Naive B cell (primary cell): ENCODE measurements around the gene NAA10. TPM values are rescaled to one million over a fixed set of nuclear protein-coding genes. Genes with fewer than 3 reads are reported as not detected.
A peak's percentile ranks its signal among the peaks of the same experiment; 100 is the strongest.

ENCODE experiments used
- ATAC-seq, 2 donors: fragments of 150-1000 bp; cut with Tn5 transposase; 2 replicates each; pipeline ENCODE4 v1.10.0; 2021; ENCODE audit warnings: low read depth in 2 of 2, mild to moderate bottlenecking in 2 of 2, moderate library complexity in 2 of 2
- DNase-seq: peaks from one replicate; pipeline ENCODE4 v3.0.0; 2022
- H3K27ac Mint-ChIP-seq, 6 donors: one replicate each; pipeline ENCODE4 v1.8.0; 2020 to 2022; ENCODE audit warnings: mild to moderate bottlenecking in 6 of 6, mixed read lengths in 6 of 6, moderate library complexity in 5 of 6, inconsistent platforms in 2 of 6
- H3K27me3 Mint-ChIP-seq, 3 donors: one replicate each; pipeline ENCODE4 v1.8.0; 2021 to 2022; ENCODE audit warnings: mixed read lengths in 3 of 3, mild to moderate bottlenecking in 1 of 3
- H3K36me3 Mint-ChIP-seq, 2 donors: one replicate each; pipeline ENCODE4 v1.8.0; 2020 to 2022; ENCODE audit warnings: mixed read lengths in 2 of 2, inconsistent platforms in 1 of 2, mild to moderate bottlenecking in 1 of 2
- H3K4me1 Mint-ChIP-seq, 3 donors: one replicate each; pipeline ENCODE4 v1.8.0; 2020 to 2022; ENCODE audit warnings: mixed read lengths in 3 of 3, inconsistent platforms in 1 of 3, mild to moderate bottlenecking in 1 of 3, moderate library complexity in 1 of 3
- H3K4me3 Mint-ChIP-seq, 8 donors: one replicate each; pipeline ENCODE4 v1.8.0; 2020 to 2022; ENCODE audit warnings: mild to moderate bottlenecking in 8 of 8, mixed read lengths in 8 of 8, moderate library complexity in 8 of 8, inconsistent platforms in 2 of 8
- H3K9me3 Mint-ChIP-seq, 7 donors: one replicate each; pipeline ENCODE4 v1.8.0; 2020 to 2022; ENCODE audit warnings: mixed read lengths in 7 of 7, mild to moderate bottlenecking in 5 of 7, inconsistent platforms in 2 of 7, moderate library complexity in 1 of 7
- polyA plus RNA-seq, 6 donors: library from polyadenylated mRNA; unstranded; fragments of 300-500 nt; fragmentation: Illumina TruSeq; gene quantifications; one replicate each; pipeline ENCODE4 v1.2.3, GENCODE V29; 2021; ENCODE audit warnings: low read depth in 6 of 6

Gene NAA10
- polyA plus RNA-seq, 6 donors from 2014 or later: 52.6 to 98.7 (median 61.0) TPM

GRCh38 chrX:153885208-153885787, 49.5 kb downstream of the NAA10 start:
- DNase-seq (no peak), ATAC-seq (peak in 1 of 2 donors; percentile 22)
- peaks cover 13 to 39% (median 21%) of the 10 kb centered on the region in 3 donors for H3K4me1 Mint-ChIP-seq
- H3K36me3 Mint-ChIP-seq: no peaks in the 10 kb centered on the region
- H3K27ac Mint-ChIP-seq: peak overlapping the region in 1 of 6 donors; percentile 58
- H3K4me3 Mint-ChIP-seq: peak overlapping the region; percentile 44 to 83 (median 60)
- peaks cover 8 to 24% (median 23%) of the 10 kb centered on the region in 3 donors for H3K27me3 Mint-ChIP-seq
- H3K9me3 Mint-ChIP-seq: peaks cover 0 to 4% (median 0%) of the 10 kb centered on the region in 7 donors

GRCh38 chrX:153884590-153884989, 50.2 kb downstream of the NAA10 start:
- Mint-ChIP-seq H3K27ac (no peak overlapping the region), H3K36me3 (no peaks in the 10 kb centered on the region), H3K9me3 (peaks cover 0 to 4% (median 0%) of the 10 kb centered on the region in 7 donors), H3K27me3 (peaks cover 8 to 30% (median 28%) of the 10 kb centered on the region in 3 donors), H3K4me3 (peak overlapping the region in 6 of 8 donors; percentile 20 to 83 (median 56)), H3K4me1 (peaks cover 14 to 35% (median 22%) of the 10 kb centered on the region in 3 donors)
- DNase-seq (no peak), ATAC-seq (no peak)

- ATAC-seq (no peak), DNase-seq (no peak)
- Mint-ChIP-seq H3K9me3 (peaks cover 0 to 2% (median 0%) of the 10 kb centered on the region in 7 donors), H3K27ac (no peak overlapping the region), H3K36me3 (peaks cover 0 to 3% of the 10 kb centered on the region in 2 donors), H3K4me3 (peak overlapping the region in 6 of 8 donors; percentile 16 to 66 (median 48)), H3K4me1 (peaks cover 19 to 35% (median 25%) of the 10 kb centered on the region in 3 donors), H3K27me3 (peaks cover 10 to 35% (median 33%) of the 10 kb centered on the region in 3 donors)
Measured at GRCh38 chrX:153884136-153884535, 50.7 kb downstream of the NAA10 start.

DNA sequence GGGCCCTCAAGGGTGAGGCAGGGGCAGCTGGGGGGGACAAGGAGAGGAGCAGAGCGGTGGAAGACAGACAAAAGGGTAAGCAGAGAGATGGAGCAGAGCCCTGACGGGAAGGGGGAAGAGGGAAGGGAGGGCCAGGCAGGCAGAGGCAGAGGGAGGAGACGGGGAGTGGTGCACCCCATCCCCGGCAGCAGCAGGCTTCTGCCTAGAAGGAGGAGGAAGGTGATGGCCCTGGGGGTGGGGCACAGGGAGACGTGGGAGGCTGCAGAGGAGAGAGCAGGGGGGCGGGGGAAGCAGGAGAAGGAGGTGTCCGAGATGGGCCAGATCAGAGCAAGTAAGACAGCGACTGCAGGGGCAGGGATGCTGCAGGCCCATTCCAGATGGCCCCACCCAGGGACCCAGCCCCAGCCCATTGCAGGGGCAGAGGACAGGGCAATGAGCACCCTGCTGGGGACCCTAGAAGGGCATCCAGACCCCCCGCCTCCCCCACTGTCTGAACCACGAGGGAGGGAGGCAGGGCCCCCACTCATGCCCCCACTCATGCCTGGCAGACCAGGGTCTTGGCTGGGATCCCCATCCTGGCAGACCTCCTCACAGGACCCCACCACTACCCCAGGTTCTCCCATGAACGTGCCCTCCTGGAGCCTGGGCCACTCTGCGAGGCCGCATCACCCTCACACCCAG, 51.5 kb downstream of the NAA10 start:
- Mint-ChIP-seq H3K4me1 (peaks cover 21 to 35% (median 26%) of the 10 kb centered on the region in 3 donors), H3K27me3 (peaks cover 13 to 43% (median 40%) of the 10 kb centered on the region in 3 donors), H3K9me3 (no peaks in the 10 kb centered on the region), H3K36me3 (peaks cover 0 to 9% of the 10 kb centered on the region in 2 donors), H3K27ac (peak overlapping the region in 1 of 6 donors; percentile 6), H3K4me3 (no peak overlapping the region)
- no peak for ATAC-seq
- DNase-seq: no peak

GRCh38 chrX:153882557-153882956, 52.3 kb downstream of the NAA10 start:
- ATAC-seq: no peak

DNA sequence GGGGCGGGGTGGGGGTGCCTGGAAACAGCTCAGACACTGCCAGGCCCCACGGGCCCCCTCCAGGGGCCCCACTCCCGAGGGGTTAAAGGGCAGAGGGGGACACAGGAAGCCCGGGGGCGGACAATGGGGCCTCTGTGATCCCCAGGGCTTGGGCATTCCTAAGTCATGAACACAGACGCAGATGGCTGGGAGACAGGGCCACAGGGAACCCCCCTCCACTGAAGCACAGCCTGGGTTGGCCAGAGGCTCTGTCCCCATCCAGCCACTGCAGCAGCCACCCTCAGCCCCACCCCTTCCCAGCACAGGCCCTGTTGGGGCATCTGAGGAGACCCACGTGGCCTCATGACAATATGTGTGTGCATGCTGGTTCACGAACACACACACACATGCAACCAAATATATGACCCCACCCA, 52.7 kb downstream of the NAA10 start:
- Mint-ChIP-seq H3K4me3 (no peak overlapping the region), H3K9me3 (peaks cover 0 to 3% (median 0%) of the 10 kb centered on the region in 7 donors), H3K27ac (no peak overlapping the region)

More at GRCh38 chrX:153882557-153882956, 52.3 kb downstream of the NAA10 start:
- peaks cover 17 to 50% (median 45%) of the 10 kb centered on the region in 3 donors for H3K27me3 Mint-ChIP-seq
- H3K4me1 Mint-ChIP-seq: peaks cover 21 to 35% (median 23%) of the 10 kb centered on the region in 3 donors
- H3K9me3 Mint-ChIP-seq: peaks cover 0 to 3% (median 0%) of the 10 kb centered on the region in 7 donors
- no peak for DNase-seq
- H3K4me3 Mint-ChIP-seq: no peak overlapping the region
- H3K36me3 Mint-ChIP-seq: peaks cover 0 to 14% of the 10 kb centered on the region in 2 donors
- H3K27ac Mint-ChIP-seq: no peak overlapping the region

DNA sequence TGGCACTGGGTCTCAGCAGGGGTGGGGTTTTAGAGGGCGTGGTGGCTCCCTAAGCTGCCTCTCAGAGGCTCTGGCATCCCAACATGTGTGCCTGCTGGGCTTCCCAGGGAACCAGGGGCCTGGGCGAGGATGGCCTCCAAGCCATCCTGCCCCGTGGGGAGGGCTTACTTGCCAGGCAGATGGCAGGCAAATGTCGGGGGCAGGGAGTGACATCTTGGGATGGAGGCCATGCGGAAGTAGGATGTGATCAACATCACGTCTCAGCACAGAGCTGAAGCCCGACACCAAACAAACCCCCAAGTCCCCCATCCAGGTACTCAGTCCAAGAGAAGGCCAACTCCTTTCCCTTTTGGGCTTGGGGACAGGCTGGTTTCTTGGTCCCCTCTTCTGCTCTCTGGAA, 53.6 kb downstream of the NAA10 start:
- Mint-ChIP-seq H3K36me3 (peaks cover 0 to 14% of the 10 kb centered on the region in 2 donors), H3K4me1 (peaks cover 19 to 28% (median 22%) of the 10 kb centered on the region in 3 donors), H3K4me3 (no peak overlapping the region), H3K9me3 (peaks cover 0 to 5% (median 0%) of the 10 kb centered on the region in 7 donors), H3K27me3 (peaks cover 18 to 54% (median 48%) of the 10 kb centered on the region in 3 donors), H3K27ac (no peak overlapping the region)
- no peak for ATAC-seq
- no peak for DNase-seq

More for the DNA sequence above, 52.7 kb downstream of the NAA10 start:
- Mint-ChIP-seq H3K36me3 (peaks cover 0 to 14% of the 10 kb centered on the region in 2 donors), H3K27me3 (peaks cover 17 to 50% (median 45%) of the 10 kb centered on the region in 3 donors), H3K4me1 (peaks cover 19 to 31% (median 20%) of the 10 kb centered on the region in 3 donors)
- DNase-seq (no peak), ATAC-seq (no peak)

DNA sequence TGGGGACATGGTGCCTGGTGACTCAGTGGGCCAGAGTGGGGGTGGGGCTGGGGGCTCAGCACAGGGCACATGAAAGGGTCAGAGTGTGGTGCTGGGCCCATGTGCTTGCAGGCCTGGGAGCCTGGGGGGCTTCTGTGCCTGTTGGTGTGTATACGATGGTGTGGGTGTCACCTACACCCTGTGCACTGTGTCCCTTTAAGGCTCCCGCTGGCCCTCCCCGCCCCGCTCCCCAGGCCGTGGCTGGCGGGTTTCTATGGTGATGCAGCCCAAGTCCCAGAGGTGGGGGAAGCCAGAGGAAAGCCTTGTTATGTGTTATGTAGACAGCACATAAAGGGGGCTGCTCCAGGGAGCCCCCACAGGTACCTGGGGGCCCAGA, 54.4 kb downstream of the NAA10 start:
- ATAC-seq: no peak
- H3K9me3 Mint-ChIP-seq: peaks cover 0 to 6% (median 0%) of the 10 kb centered on the region in 7 donors
- no peak for DNase-seq
- H3K4me1 Mint-ChIP-seq: peaks cover 19 to 28% (median 27%) of the 10 kb centered on the region in 3 donors
- no peak overlapping the region for H3K27ac Mint-ChIP-seq
- peaks cover 21 to 60% (median 54%) of the 10 kb centered on the region in 3 donors for H3K27me3 Mint-ChIP-seq
- H3K4me3 Mint-ChIP-seq: no peak overlapping the region
- H3K36me3 Mint-ChIP-seq: peaks cover 0 to 14% of the 10 kb centered on the region in 2 donors

DNA sequence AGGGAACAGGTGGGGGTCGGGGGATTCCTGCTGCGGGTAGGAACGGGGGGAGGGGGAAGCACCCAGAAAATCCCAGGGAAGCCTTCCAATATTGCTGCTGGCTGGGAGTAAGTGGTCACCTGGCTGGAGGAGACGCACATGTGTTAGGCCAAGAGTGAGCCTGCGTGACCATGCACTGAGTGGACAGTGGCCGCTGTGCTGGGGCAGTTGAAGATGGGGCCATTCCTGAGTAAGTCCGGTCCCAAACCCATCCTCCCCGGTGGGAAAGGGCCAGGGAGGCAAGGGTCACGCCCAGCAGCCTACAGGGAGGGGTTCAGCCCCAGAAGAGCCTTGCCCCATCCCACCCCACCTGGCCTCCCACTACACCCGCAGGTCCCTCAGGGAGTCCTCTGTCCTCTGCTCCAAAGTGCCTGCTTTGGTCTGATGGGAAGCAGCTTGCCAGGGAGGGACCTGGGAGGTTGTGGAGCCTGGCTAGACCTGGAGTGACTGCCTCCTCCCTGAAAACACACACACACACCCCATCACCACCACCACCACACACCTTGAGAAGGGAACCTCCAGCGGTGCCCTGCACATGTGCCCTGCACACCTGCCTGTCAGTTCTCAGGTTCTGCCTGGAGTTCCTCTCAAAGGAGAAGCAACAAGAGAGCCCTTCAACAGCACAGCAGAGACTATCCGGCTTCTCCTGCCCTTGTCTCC, 54.9 kb downstream of the NAA10 start:
- ATAC-seq (no peak), DNase-seq (no peak)
- no peak overlapping the region for H3K4me3 Mint-ChIP-seq
- peaks cover 0 to 6% (median 0%) of the 10 kb centered on the region in 7 donors for H3K9me3 Mint-ChIP-seq
- peaks cover 21 to 65% (median 59%) of the 10 kb centered on the region in 3 donors for H3K27me3 Mint-ChIP-seq
- peak overlapping the region in 1 of 6 donors; percentile 38 for H3K27ac Mint-ChIP-seq
- H3K4me1 Mint-ChIP-seq: peaks cover 24 to 27% (median 25%) of the 10 kb centered on the region in 3 donors
- peaks cover 0 to 14% of the 10 kb centered on the region in 2 donors for H3K36me3 Mint-ChIP-seq

Other genes with a start within 250 kb of the NAA10 start
- gene SLC6A8, start 247.1 kb downstream of the NAA10 start, polyA plus RNA-seq: under 1 TPM in 3 of 6 donors, not detected in 3; 0.06 to 0.78 (median 0.23) TPM
- gene BCAP31, start 210.7 kb downstream of the NAA10 start, polyA plus RNA-seq: 100 to 1,000 TPM; 228 to 369 (median 252) TPM
- 1 to 10 TPM; 2.2 to 6.2 (median 5.2) TPM for gene ABCD1, start 210.2 kb downstream of the NAA10 start, polyA plus RNA-seq
- under 1 TPM in 1 of 6 donors, not detected in 5; 0.71 TPM for gene PLXNB3, start 170.8 kb downstream of the NAA10 start, polyA plus RNA-seq
- under 1 TPM in 1 of 6 donors, not detected in 5; 0.08 TPM for gene SRPK3, start 154.0 kb downstream of the NAA10 start, polyA plus RNA-seq
- 100 to 1,000 TPM in 1 of 6 donors, 10 to 100 TPM in 5; 78.9 to 112 (median 94.3) TPM for gene IDH3G, start 140.7 kb downstream of the NAA10 start, polyA plus RNA-seq
- gene SSR4, start 140.4 kb downstream of the NAA10 start, polyA plus RNA-seq: 100 to 1,000 TPM; 308 to 413 (median 364) TPM
- gene PDZD4, start 104.5 kb downstream of the NAA10 start, polyA plus RNA-seq: under 1 TPM in 1 of 6 donors, not detected in 5; 0.38 TPM
- 1 to 10 TPM in 5 of 6 donors, not detected in 1; 1.1 to 2.1 (median 1.2) TPM for gene L1CAM, start 48.9 kb downstream of the NAA10 start, polyA plus RNA-seq
- gene AVPR2, start 30.4 kb downstream of the NAA10 start, polyA plus RNA-seq: under 1 TPM in 1 of 6 donors, not detected in 5; 0.25 TPM
- gene ARHGAP4, start 8.8 kb downstream of the NAA10 start, polyA plus RNA-seq: 100 to 1,000 TPM in 2 of 6 donors, 10 to 100 TPM in 4; 71.5 to 147 (median 83.5) TPM
- gene RENBP, start 9.6 kb upstream of the NAA10 start, polyA plus RNA-seq: 1 to 10 TPM in 4 of 6 donors, under 1 TPM in 2; 0.68 to 3.8 (median 1.7) TPM
- 10 to 100 TPM in 1 of 6 donors, 1 to 10 TPM in 4, under 1 TPM in 1; 0.22 to 14.0 (median 5.8) TPM for gene HCFC1, start 36.8 kb upstream of the NAA10 start, polyA plus RNA-seq
- 10 to 100 TPM in 2 of 6 donors, 1 to 10 TPM in 4; 5.0 to 13.6 (median 8.1) TPM for gene TMEM187, start 37.7 kb upstream of the NAA10 start, polyA plus RNA-seq
- gene IRAK1, start 84.9 kb upstream of the NAA10 start, polyA plus RNA-seq: 100 to 1,000 TPM in 1 of 6 donors, 10 to 100 TPM in 5; 57.9 to 123 (median 73.9) TPM
- 10 to 100 TPM in 5 of 6 donors, 1 to 10 TPM in 1; 4.5 to 21.0 (median 12.8) TPM for gene MECP2, start 162.7 kb upstream of the NAA10 start, polyA plus RNA-seq
- gene OPN1LW, start 209.2 kb upstream of the NAA10 start, polyA plus RNA-seq: not detected
- gene OPN1MW, start 247.6 kb upstream of the NAA10 start, polyA plus RNA-seq: not detected